ENCODE data around the gene KIF6. TPM values are rescaled to one million over a fixed set of nuclear protein-coding genes. Genes with fewer than 3 reads are reported as not detected.

The KIF6 gene
- total RNA-seq, 1 experiment from 2014 or later: not detected

GRCh38 chr6:39396854-39397253, 328.4 kb downstream of the KIF6 start:
- H3K4me1 ChIP-seq (ENCODE audit: control insufficient read depth in 1 of 2, insufficient read depth in 2 of 2, low read length in 2 of 2): no peaks in the 10 kb centered on the region
- BruUV-seq (replicated peaks): no TSS peak
- RAD21 ChIA-PET (ENCODE audit: low non-redundant PET in 1 of 2, low total read pairs in 2 of 2, uncharacterized antibody in 2 of 2, unreplicated experiment in 2 of 2): no interaction called here
- H3K9me3 ChIP-seq (ENCODE audit: control insufficient read depth in 1 of 2, insufficient read depth in 1 of 2, low read depth in 1 of 2, low read length in 2 of 2): no peaks in the 10 kb centered on the region
- no peak for TF ChIP-seq SRF (IDR thresholded peaks at IDR 0.05; ENCODE audit: low read depth)
- no peak for TF ChIP-seq FOSL1 (IDR thresholded peaks at IDR 0.05; ENCODE audit: low read depth)
- no peak for TF ChIP-seq CEBPB (IDR thresholded peaks at IDR 0.05; ENCODE audit: low read depth)
- TF ChIP-seq YY1 (IDR thresholded peaks at IDR 0.05; ENCODE audit: extremely low read depth, insufficient replicate concordance, low read depth, low read length): no peak
- no peak for TF ChIP-seq ZFX (IDR thresholded peaks at IDR 0.05)
- TF ChIP-seq TCF7L2 (IDR thresholded peaks at IDR 0.05; ENCODE audit: borderline replicate concordance, extremely low read depth, insufficient read depth, insufficient read length): no peak
- no peak for TF ChIP-seq REST (IDR thresholded peaks at IDR 0.05; ENCODE audit: low read depth)
- TF ChIP-seq ELF1 (IDR thresholded peaks at IDR 0.05; ENCODE audit: borderline replicate concordance, low read depth): no peak
- no peak for TF ChIP-seq POLR2AphosphoS5 (IDR thresholded peaks at IDR 0.05; ENCODE audit: low read depth, low read length)
- TF ChIP-seq CTCF (IDR thresholded peaks at IDR 0.05 in 2 of 3, conservative IDR thresholded peaks at IDR 0.05 in 1 of 3; ENCODE audit: borderline replicate concordance in 1 of 3, insufficient read depth in 1 of 3, low read depth in 2 of 3, low read length in 2 of 3): no peak
- TF ChIP-seq ZNF274 (IDR thresholded peaks at IDR 0.05; ENCODE audit: low read depth, low read length): no peak
- no peak for TF ChIP-seq ZBTB33 (IDR thresholded peaks at IDR 0.05; ENCODE audit: extremely low read depth, insufficient replicate concordance, low read length)
- TF ChIP-seq, protein P1, sequence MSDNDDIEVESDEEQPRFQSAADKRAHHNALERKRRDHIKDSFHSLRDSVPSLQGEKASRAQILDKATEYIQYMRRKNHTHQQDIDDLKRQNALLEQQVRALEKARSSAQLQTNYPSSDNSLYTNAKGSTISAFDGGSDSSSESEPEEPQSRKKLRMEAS (IDR thresholded peaks at IDR 0.05): no peak
- TF ChIP-seq CBX3 (IDR thresholded peaks at IDR 0.05; ENCODE audit: low read depth): no peak
- TF ChIP-seq EZH2 (IDR thresholded peaks at IDR 0.05): no peak
- no peak for TF ChIP-seq EZH2phosphoT487 (IDR thresholded peaks at IDR 0.05; ENCODE audit: borderline replicate concordance)
- DNase-seq (ENCODE audit: low read depth, low spot score) (no peak), ATAC-seq (no peak)
- POLR2A ChIA-PET: no interaction called here
- H3K4me3 ChIP-seq (replicated peaks in 1 of 2; ENCODE audit: low read depth in 1 of 2, low read length in 2 of 2): no peak overlapping the region
- no peak overlapping the region for H3K4me2 ChIP-seq (ENCODE audit: low read length)
- H3K27ac ChIP-seq (ENCODE audit: low read depth, low read length): no peak overlapping the region
- no peaks in the 10 kb centered on the region for H4K20me1 ChIP-seq (ENCODE audit: insufficient read depth)
- no peak overlapping the region for H3K9ac ChIP-seq (ENCODE audit: low read length)
- H3K27me3 ChIP-seq (ENCODE audit: insufficient read depth, low read length): peaks cover 39% of the 10 kb centered on the region
- H3K9me2 ChIP-seq (ENCODE audit: insufficient read depth): no peaks in the 10 kb centered on the region
- H3K79me2 ChIP-seq (ENCODE audit: insufficient read depth, low read length): no peaks in the 10 kb centered on the region
- intact Hi-C loops (cut with micrococcal nuclease): no loop called here
- CTCF ChIA-PET: no interaction called here
- no peaks in the 10 kb centered on the region for H3K36me3 ChIP-seq (ENCODE audit: control insufficient read depth in 1 of 2, insufficient read depth in 2 of 2, low read length in 2 of 2)
- H2AFZ ChIP-seq (ENCODE audit: low read depth, low read length, poor library complexity, severe bottlenecking): no peak overlapping the region
